AG09319 (cell line): ENCODE results near the gene LRRC30.
"Not testable (repeated sequence)": the region's sequence is repeated elsewhere in the genome, so short reads cannot be mapped to it uniquely, and the experiment has no call there.

Experiments
- DNase-seq: peaks from one replicate; pipeline ENCODE4 v3.0.0-alpha.2; 2010; ENCODE audit warnings: low read depth; ENCODE audit errors: extremely low read depth
- TF ChIP-seq, protein P1 (sequence below): IDR thresholded peaks from 2 replicates; pipeline ENCODE4 v1.5.1; 2011; ENCODE audit warnings: low read depth, mild to moderate bottlenecking, inconsistent platforms, low read length, moderate library complexity

LRRC30 gene

DNA sequence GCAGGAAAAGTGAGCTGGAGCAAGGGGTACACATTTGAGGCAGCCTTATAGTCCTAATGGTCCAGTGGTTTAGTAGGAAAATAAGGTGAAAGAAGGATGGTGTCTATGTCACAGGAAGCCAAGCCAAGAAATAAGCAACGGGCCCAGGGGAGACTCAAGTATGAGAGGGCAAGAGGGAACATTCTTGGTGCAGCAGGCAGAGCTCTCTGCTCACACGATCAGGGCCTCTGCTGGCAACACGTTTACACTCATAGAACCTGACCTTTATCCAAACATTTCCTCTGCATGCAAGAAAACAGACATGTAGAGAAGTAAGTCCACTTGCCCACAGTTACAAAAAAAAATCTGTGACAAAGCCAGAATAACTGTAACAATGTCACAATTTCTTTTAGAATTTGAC is 32.6 kb upstream of the LRRC30 start:
- DNase-seq = no peak
- TF ChIP-seq, protein P1, sequence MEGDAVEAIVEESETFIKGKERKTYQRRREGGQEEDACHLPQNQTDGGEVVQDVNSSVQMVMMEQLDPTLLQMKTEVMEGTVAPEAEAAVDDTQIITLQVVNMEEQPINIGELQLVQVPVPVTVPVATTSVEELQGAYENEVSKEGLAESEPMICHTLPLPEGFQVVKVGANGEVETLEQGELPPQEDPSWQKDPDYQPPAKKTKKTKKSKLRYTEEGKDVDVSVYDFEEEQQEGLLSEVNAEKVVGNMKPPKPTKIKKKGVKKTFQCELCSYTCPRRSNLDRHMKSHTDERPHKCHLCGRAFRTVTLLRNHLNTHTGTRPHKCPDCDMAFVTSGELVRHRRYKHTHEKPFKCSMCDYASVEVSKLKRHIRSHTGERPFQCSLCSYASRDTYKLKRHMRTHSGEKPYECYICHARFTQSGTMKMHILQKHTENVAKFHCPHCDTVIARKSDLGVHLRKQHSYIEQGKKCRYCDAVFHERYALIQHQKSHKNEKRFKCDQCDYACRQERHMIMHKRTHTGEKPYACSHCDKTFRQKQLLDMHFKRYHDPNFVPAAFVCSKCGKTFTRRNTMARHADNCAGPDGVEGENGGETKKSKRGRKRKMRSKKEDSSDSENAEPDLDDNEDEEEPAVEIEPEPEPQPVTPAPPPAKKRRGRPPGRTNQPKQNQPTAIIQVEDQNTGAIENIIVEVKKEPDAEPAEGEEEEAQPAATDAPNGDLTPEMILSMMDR = no peak

GRCh38 chr18:7201096-7201495 is 29.8 kb upstream of the LRRC30 start:
- TF ChIP-seq, protein P1 = no peak
- DNase-seq = no peak

GRCh38 chr18:7202169-7202568 is 28.7 kb upstream of the LRRC30 start:
- TF ChIP-seq, protein P1 = no peak
- no peak for DNase-seq

GRCh38 chr18:7203601-7204000 is 27.3 kb upstream of the LRRC30 start:
- not testable (repeated sequence) for DNase-seq

DNA sequence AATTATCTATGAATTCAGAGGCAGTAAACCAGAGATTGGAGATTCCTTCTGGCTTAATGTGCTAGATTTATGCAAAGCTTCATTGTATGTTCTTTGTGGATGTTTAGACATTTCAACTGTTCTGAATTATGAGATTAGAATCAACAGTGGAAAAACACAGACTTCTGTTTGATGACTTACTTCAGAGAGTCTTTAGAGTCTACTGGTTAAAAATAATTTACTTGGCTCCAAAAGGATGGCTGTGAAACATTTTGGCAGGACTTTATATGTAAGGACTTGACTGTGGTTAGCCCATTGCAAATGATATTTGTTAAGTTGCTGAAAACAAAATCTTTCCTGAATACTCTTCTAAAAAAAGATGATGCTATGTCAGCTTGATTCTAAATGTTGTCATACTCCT is 25.5 kb upstream of the LRRC30 start:
- TF ChIP-seq, protein P1 = no peak
- DNase-seq = no peak

GRCh38 chr18:7206217-7206616 is 24.7 kb upstream of the LRRC30 start:
- TF ChIP-seq, protein P1 = no peak
- DNase-seq = no peak

DNA sequence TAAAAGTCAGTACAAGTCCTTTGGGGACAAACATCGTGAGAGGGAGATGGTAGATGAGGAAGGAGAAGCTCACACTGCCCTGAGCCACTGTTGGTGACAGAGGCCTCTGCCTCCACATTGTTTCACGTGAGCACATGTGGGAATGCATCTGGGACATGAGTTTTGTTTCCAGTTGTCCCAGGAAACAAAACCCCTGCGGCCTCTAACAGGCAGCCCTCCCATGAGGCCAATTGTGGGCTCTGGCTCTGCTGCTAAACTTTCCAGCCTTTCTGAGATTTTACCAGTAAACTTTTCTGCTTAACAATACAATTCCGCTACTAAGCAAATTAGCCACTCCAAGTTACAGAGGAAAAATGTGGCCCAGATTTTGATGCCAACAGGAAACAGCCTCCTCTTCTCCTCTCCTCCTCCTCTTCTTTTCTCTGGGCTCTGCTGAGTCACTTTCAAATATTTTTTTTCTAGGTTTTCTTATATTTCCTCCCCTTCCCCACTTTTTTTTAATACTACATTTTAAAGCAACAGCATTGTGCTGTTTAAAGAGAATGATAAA is 23.4 kb upstream of the LRRC30 start:
- DNase-seq = no peak
- TF ChIP-seq, protein P1 = no peak

DNA sequence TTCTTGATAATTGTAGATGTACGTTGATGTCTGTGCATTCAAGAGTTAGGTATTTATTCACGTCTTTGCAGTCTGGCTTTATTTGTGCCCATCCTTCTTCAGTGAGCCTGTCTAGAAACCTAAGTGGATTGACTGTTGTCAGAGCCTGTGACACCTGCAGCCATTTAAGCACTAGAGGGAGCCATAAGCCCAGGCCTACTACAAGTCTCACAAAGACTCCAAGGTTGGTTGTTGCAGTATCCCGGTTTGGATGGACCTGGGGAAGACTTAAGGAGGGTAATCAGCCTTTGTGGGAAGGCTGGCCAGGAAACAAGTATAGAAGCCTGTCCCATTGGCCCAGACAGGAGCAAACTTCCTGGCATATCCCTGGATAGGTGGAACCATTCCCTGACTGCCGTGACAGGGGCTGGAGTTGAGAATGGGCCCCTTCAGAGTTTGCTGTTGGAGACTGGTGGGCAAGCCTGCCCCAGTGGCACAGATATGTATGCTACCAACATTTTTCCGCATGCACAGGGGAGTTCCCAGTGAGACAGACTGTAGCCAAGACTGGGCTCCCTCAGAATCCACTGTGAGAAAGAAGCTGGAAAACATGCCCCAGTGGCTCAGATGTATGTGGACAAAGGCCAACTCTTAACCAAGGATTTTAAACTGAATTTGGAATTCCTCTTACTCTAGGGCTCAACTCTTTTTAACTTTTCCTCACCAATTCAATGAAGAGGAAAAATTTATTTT is 9.3 kb upstream of the LRRC30 start:
- peak; percentile 34 for DNase-seq

More for the DNA sequence above, 9.3 kb upstream of the LRRC30 start:
- TF ChIP-seq, protein P1 = peak; percentile 84
